Lung (tissue), 12 donors: ENCODE results near the gene SERPINB13. TPM values are rescaled to one million over a fixed set of nuclear protein-coding genes. Genes with fewer than 3 reads are reported as not detected.
A peak's percentile ranks its signal among the peaks of the same experiment; 100 is the strongest.

ENCODE experiments used
- ATAC-seq: fragments of 200-7000 bp; cut with Tn5 transposase; one replicate; pipeline ENCODE4 v1.9.1; 2020; ENCODE audit warnings: moderate number of reproducible peaks; ENCODE audit not compliant: insufficient read depth, low FRiP score
- DNase-seq, 3 donors: peaks; one replicate each; pipeline ENCODE4 v3.0.0-alpha.2; 2013 to 2017
- H3K27ac ChIP-seq, 2 donors: one replicate each; pipeline ENCODE4 v1.5.1; 2013; ENCODE audit warnings: mild to moderate bottlenecking in 2 of 2, moderate library complexity in 2 of 2, control low read depth in 1 of 2, inconsistent platforms in 1 of 2, low read depth in 1 of 2, low read length in 1 of 2
- H3K27me3 ChIP-seq, 3 donors: one replicate each; pipeline ENCODE4 v1.5.1; 2013; ENCODE audit warnings: low read length in 2 of 3; ENCODE audit not compliant: control insufficient read depth in 3 of 3, insufficient read depth in 3 of 3
- H3K36me3 ChIP-seq, 4 donors: one replicate each; pipeline ENCODE4 v1.5.1; 2013; ENCODE audit warnings: low read length in 4 of 4, mild to moderate bottlenecking in 1 of 4, moderate library complexity in 1 of 4; ENCODE audit not compliant: control insufficient read depth in 4 of 4, insufficient read depth in 4 of 4
- H3K4me1 ChIP-seq, 5 donors: one replicate each; pipeline ENCODE4 v1.5.1; 2013; ENCODE audit warnings: low read length in 5 of 5, mild to moderate bottlenecking in 2 of 5, moderate library complexity in 1 of 5; ENCODE audit not compliant: control insufficient read depth in 5 of 5, insufficient read depth in 5 of 5
- H3K4me3 ChIP-seq: one replicate; pipeline ENCODE4 v1.5.1; 2013; ENCODE audit warnings: mild to moderate bottlenecking, control low read depth, moderate library complexity
- H3K9ac ChIP-seq, 2 donors: one replicate each; pipeline ENCODE4 v1.5.1; 2013; ENCODE audit warnings: low read length in 2 of 2, control low read depth in 1 of 2; ENCODE audit not compliant: insufficient read depth in 1 of 2
- H3K9me3 ChIP-seq, 4 donors: one replicate each; pipeline ENCODE4 v1.5.1; 2013; ENCODE audit warnings: low read length in 3 of 4, mild to moderate bottlenecking in 1 of 4, moderate library complexity in 1 of 4; ENCODE audit not compliant: control insufficient read depth in 4 of 4, insufficient read depth in 3 of 4
- WGBS, 2 donors: extraction: QIAGEN DNeasy Blood & Tissue Kit; methylation state at CpG; one replicate each; pipeline ENCODE4 v1.1.7; 2013; 5-methylcytosine and 5-hydroxymethylcytosine counted together
- polyA plus RNA-seq, 2 donors: library from polyadenylated mRNA; stranded (reverse); fragments of 200-250 nt; gene quantifications; one replicate each; pipeline ENCODE4 v1.2.1, GENCODE V29; 2013
- total RNA-seq, 2 donors: library from RNA; depleted of rRNA in 1 of 2; stranded (reverse); fragments of >200 nt in 1 of 2; gene quantifications; one replicate each; pipeline ENCODE4 v1.2.1, GENCODE V29; 2014 to 2021
- TF ChIP-seq, protein P1 (sequence below): IDR thresholded peaks from 2 replicates; pipeline ENCODE4 v1.5.1; 2012; ENCODE audit warnings: mild to moderate bottlenecking; ENCODE audit errors: control extremely low read depth, extremely low read depth
- donor health status: control.
- donor health status: control.
- donor health status: Bipolar disorder and iron deficiency.
- donor health status: healthy.
- donor health status: DM: yes; HTN: yes; CAD: no.

The SERPINB13 gene
- total and polyA plus RNA-seq, 4 donors: 0.20 to 1.4 (median 0.20) TPM; not detected in 1

DNA sequence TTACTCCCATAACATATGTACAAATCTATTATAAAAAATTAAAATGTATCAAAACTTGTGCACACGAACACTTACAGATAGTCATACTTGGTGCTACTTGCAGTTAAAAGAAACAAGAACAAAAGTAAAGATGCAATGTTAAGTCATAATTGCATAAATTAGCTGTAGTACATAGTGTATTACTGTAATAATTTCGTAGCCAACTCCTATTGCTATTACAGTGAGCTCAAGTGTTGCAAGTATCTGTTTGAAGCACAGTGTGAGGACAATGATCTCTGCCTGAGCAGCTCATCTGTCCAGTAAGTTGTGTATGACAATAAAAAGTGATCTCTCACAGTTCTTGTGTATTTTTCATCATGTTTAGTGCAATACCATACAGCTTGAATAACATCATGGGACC is 7.5 kb upstream of the SERPINB13 start:
- DNase-seq: no peak
- Histone ChIP-seq H3K27ac (no peak overlapping the region), H3K4me3 (no peak overlapping the region), H3K36me3 (no peaks in the 10 kb centered on the region), H3K27me3 (no peaks in the 10 kb centered on the region), H3K9ac (no peak overlapping the region), H3K4me1 (no peaks in the 10 kb centered on the region), H3K9me3 (no peaks in the 10 kb centered on the region)
- no peak for ATAC-seq
- 28 to 29% methylated on average over 2 of the region's 2 CpGs for WGBS, 2 donors
- TF ChIP-seq, protein P1, sequence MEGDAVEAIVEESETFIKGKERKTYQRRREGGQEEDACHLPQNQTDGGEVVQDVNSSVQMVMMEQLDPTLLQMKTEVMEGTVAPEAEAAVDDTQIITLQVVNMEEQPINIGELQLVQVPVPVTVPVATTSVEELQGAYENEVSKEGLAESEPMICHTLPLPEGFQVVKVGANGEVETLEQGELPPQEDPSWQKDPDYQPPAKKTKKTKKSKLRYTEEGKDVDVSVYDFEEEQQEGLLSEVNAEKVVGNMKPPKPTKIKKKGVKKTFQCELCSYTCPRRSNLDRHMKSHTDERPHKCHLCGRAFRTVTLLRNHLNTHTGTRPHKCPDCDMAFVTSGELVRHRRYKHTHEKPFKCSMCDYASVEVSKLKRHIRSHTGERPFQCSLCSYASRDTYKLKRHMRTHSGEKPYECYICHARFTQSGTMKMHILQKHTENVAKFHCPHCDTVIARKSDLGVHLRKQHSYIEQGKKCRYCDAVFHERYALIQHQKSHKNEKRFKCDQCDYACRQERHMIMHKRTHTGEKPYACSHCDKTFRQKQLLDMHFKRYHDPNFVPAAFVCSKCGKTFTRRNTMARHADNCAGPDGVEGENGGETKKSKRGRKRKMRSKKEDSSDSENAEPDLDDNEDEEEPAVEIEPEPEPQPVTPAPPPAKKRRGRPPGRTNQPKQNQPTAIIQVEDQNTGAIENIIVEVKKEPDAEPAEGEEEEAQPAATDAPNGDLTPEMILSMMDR: no peak

DNA sequence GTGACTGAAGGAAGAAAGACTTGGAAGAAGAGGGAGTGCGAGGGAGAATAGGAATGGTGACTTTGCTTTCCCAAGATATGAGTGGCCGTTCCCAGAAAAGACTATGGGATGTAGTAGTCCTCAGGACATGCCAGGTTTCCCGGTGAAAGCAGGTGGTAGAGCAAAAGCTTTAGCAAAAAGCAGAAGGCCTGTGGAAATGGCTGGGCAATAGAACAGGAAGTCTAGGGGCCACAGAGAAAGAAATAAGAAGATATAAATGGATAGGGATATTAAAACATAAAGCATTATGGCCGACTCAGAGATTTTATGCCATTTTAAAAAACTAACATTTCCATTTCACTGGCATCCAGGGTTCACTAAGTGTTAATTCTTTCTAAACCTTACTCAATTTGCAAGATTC is 1.2 kb upstream of the SERPINB13 start:
- DNase-seq: no peak
- Histone ChIP-seq H3K9me3 (no peaks in the 10 kb centered on the region), H3K36me3 (no peaks in the 10 kb centered on the region), H3K27ac (no peak overlapping the region), H3K4me1 (peaks cover 0 to 1% (median 0%) of the 10 kb centered on the region in 5 donors), H3K27me3 (no peaks in the 10 kb centered on the region), H3K9ac (no peak overlapping the region), H3K4me3 (no peak overlapping the region)
- TF ChIP-seq, protein P1: no peak
- ATAC-seq: no peak
- 76 to 80% methylated on average over 4 of the region's 4 CpGs for WGBS, 2 donors

DNA sequence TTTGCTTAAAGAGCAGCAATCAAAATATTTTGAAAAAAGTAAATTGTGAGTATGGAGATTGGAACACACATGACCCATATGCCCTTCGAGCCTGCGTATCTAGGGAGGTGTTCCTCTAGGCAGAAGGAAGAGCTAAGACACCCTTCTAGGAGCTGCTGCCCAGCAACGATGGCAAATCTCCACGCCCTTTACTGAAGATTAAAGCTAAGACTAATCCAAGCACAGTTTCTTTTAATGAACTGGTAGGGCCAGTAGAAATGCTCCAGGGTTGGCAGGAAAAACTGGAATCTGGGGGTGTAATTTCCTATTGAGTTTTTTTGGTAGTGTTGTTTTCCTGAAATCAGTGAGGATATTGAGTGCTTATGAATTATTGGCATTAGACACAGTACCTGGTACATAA is 712 bp upstream of the SERPINB13 start:
- no peak overlapping the region for H3K4me3 ChIP-seq
- 80 to 88% methylated on average over 4 of the region's 4 CpGs for WGBS, 2 donors
- no peak overlapping the region for H3K27ac ChIP-seq
- no peaks in the 10 kb centered on the region for H3K36me3 ChIP-seq
- DNase-seq (no peak), ATAC-seq (no peak)
- H3K9me3 ChIP-seq: no peaks in the 10 kb centered on the region
- H3K4me1 ChIP-seq: peaks cover 0 to 1% (median 0%) of the 10 kb centered on the region in 5 donors
- no peaks in the 10 kb centered on the region for H3K27me3 ChIP-seq
- TF ChIP-seq, protein P1: no peak
- no peak overlapping the region for H3K9ac ChIP-seq

DNA sequence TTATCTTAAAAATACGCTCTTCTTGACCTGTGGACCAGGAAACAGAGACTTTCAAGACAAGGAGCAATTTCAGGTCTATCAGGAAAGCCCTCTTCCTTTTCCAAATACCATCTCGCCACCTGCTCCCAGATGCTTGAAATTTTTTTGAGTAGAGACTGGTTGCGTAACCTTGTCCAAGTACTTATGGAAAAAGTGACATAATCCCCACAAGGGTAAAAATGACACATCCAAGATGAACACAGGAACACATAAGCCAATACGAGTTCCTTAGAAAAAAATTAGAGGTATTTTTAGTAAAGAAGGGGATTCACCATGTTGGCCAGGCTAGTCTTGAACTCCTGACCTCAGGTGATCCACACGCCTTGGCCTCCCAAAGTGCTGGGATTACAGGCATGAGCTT is 1.8 kb downstream of the SERPINB13 start:
- no peak overlapping the region for H3K4me3 ChIP-seq
- H3K27me3 ChIP-seq: no peaks in the 10 kb centered on the region
- WGBS, 2 donors: 39 to 61% methylated on average over 5 of the region's 5 CpGs
- peaks cover 0 to 1% (median 0%) of the 10 kb centered on the region in 5 donors for H3K4me1 ChIP-seq
- peak in 1 of 3 donors; percentile 4 for DNase-seq
- no peak for ATAC-seq
- TF ChIP-seq, protein P1: no peak
- no peaks in the 10 kb centered on the region for H3K36me3 ChIP-seq
- H3K9ac ChIP-seq: no peak overlapping the region
- H3K9me3 ChIP-seq: peaks cover 0 to 2% (median 0%) of the 10 kb centered on the region in 4 donors
- H3K27ac ChIP-seq: no peak overlapping the region
